GM18519 (cell line): ENCODE data around the gene LDLRAD3.

ENCODE experiments used
- ATAC-seq: cut with Tn5 transposase; IDR thresholded peaks from one replicate; pipeline ENCODE4 v1.9.1; 2021; ENCODE audit warnings: mild to moderate bottlenecking, moderate library complexity; ENCODE audit not compliant: unreplicated experiment, low FRiP score

LDLRAD3 gene

GRCh38 chr11:35953081-35953760 is 9.4 kb downstream of the LDLRAD3 start:
- ATAC-seq: no peak

GRCh38 chr11:35954205-35954604 is 10.3 kb downstream of the LDLRAD3 start:
- ATAC-seq: no peak

- no peak for ATAC-seq
Measured at GRCh38 chr11:35955636-35956035, 11.8 kb downstream of the LDLRAD3 start.

GRCh38 chr11:35962369-35963138 is 18.7 kb downstream of the LDLRAD3 start:
- no peak for ATAC-seq

GRCh38 chr11:35963911-35964310 is 20.0 kb downstream of the LDLRAD3 start:
- ATAC-seq: no peak

- ATAC-seq: no peak
Measured at GRCh38 chr11:35964841-35965240, 21.0 kb downstream of the LDLRAD3 start.

- ATAC-seq: no peak
Measured at GRCh38 chr11:35967042-35967441, 23.2 kb downstream of the LDLRAD3 start.

GRCh38 chr11:35968386-35969088 is 24.7 kb downstream of the LDLRAD3 start:
- no peak for ATAC-seq

- ATAC-seq: no peak
Measured at GRCh38 chr11:35969089-35970042, 25.5 kb downstream of the LDLRAD3 start.

GRCh38 chr11:35970445-35970844 is 26.6 kb downstream of the LDLRAD3 start:
- no peak for ATAC-seq

GRCh38 chr11:35971841-35972422 is 28.1 kb downstream of the LDLRAD3 start:
- no peak for ATAC-seq

GRCh38 chr11:35974882-35975589 is 31.2 kb downstream of the LDLRAD3 start:
- no peak for ATAC-seq

GRCh38 chr11:35976434-35976833 is 32.6 kb downstream of the LDLRAD3 start:
- ATAC-seq: no peak

GRCh38 chr11:35978183-35978582 is 34.3 kb downstream of the LDLRAD3 start:
- no peak for ATAC-seq

GRCh38 chr11:35978891-35979290 is 35.0 kb downstream of the LDLRAD3 start:
- no peak for ATAC-seq

- no peak for ATAC-seq
Measured at GRCh38 chr11:35980686-35981390, 37.0 kb downstream of the LDLRAD3 start.

GRCh38 chr11:35981581-35981980 is 37.7 kb downstream of the LDLRAD3 start:
- no peak for ATAC-seq

- ATAC-seq: no peak
Measured at GRCh38 chr11:35982061-35982460, 38.2 kb downstream of the LDLRAD3 start.

GRCh38 chr11:35983981-35984380 is 40.1 kb downstream of the LDLRAD3 start:
- ATAC-seq: no peak
